ENCODE measurements around the gene MIEN1. TPM values are rescaled to one million over a fixed set of nuclear protein-coding genes. Genes with fewer than 3 reads are reported as not detected.
A peak's percentile ranks its signal among the peaks of the same experiment; 100 is the strongest.

Gene MIEN1
- total and polyA plus RNA-seq, 2 of the 13 experiments (the other 11 are each of a cell fraction or from before 2014, with no cell fraction given): 40.6 to 56.6 TPM

GRCh38 chr17:39750131-39751015, 20.0 kb upstream of the MIEN1 start (continued):
- TF ChIP-seq ZIK1 (CRISPR knock-in tag; IDR thresholded peaks at IDR 0.05; ENCODE audit: borderline replicate concordance, low read depth) (no peak; the same call in 1 of the 2 replicates), THAP9 (CRISPR knock-in tag; IDR thresholded peaks at IDR 0.05; ENCODE audit: borderline replicate concordance) (peak; percentile 27; the same call in 1 of the 2 replicates), PLSCR1 (CRISPR knock-in tag; IDR thresholded peaks at IDR 0.05; ENCODE audit: borderline replicate concordance) (no peak), DPF2 (CRISPR knock-in tag; IDR thresholded peaks at IDR 0.05; ENCODE audit: borderline replicate concordance, low read depth) (peak; percentile 21; the same call in 1 of the 2 replicates), RCOR2 (CRISPR knock-in tag; IDR thresholded peaks at IDR 0.05) (no peak), ATF7 (IDR thresholded peaks at IDR 0.05) (no peak), ATF7 (CRISPR knock-in tag; IDR thresholded peaks at IDR 0.05) (peak; percentile 44; the same call in 1 of the 2 replicates), ZFP36L1 (CRISPR knock-in tag; IDR thresholded peaks at IDR 0.05) (no peak), NR2F6 (IDR thresholded peaks at IDR 0.05) (0 out of 2 replicates have a peak, but pooled peaks have one; percentile 8), NR2F6 (CRISPR knock-in tag; IDR thresholded peaks at IDR 0.05) (peak; percentile 64), ZNF20 (CRISPR knock-in tag; IDR thresholded peaks at IDR 0.05) (no peak), FOXO1 (CRISPR knock-in tag; IDR thresholded peaks at IDR 0.05) (0 out of 2 replicates have a peak, but pooled peaks have one; percentile 36), AFF4 (CRISPR knock-in tag; IDR thresholded peaks at IDR 0.05) (no peak), ZNF567 (CRISPR knock-in tag; IDR thresholded peaks at IDR 0.05; ENCODE audit: borderline replicate concordance) (peak; percentile 85; the same call in 1 of the 2 replicates), NFAT5 (CRISPR knock-in tag; IDR thresholded peaks at IDR 0.05) (no peak), SKI (IDR thresholded peaks at IDR 0.05; ENCODE audit: partially characterized antibody) (no peak)

All from HepG2 (cell line).